ENCODE measurements around the gene DMRT3. TPM values are rescaled to one million over a fixed set of nuclear protein-coding genes. Genes with fewer than 3 reads are reported as not detected.

DMRT3 gene
- total RNA-seq, 1 donor from 2014 or later: 0.41 TPM

DNA sequence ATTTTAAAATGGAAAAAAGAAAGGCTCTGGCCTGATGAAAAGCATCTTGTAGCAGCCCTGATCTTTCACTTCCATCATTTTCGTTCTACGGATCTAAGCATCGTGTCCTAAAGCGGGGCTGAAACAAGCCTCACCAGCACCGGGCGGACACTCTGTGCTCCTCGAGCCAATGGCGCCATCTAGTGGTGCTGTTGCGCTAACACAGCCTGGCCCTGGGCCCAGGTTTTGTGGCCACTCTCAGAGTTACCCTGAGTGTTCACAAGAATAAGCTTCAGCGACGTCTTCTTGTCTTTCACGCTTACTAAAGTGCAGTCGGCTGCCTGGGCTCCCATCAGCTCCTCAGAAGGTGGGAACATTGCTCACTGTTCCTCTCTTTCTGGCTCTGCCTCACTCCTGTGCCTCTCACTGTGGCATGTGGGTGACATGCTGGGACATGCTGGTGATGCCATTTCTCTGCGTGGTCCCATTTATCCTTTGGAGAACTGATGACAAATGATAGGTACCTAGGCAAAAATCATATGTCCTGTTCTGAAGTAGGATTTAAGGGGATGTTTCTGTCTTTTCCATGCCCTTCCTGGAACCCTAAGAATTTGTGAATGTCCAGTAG lies 32.7 kb downstream of the DMRT3 start:
- Mint-ChIP-seq H3K4me1 (no peaks in the 10 kb centered on the region), H3K27ac (no peak overlapping the region), H3K4me3 (no peak overlapping the region), H3K36me3 (no peaks in the 10 kb centered on the region), H3K27me3 (ENCODE audit: insufficient read depth, low read depth) (peaks cover 9% of the 10 kb centered on the region), H3K9me3 (no peaks in the 10 kb centered on the region)
- no peaks in the 10 kb centered on the region for H3K4me1 ChIP-seq
- TF ChIP-seq, protein P1, sequence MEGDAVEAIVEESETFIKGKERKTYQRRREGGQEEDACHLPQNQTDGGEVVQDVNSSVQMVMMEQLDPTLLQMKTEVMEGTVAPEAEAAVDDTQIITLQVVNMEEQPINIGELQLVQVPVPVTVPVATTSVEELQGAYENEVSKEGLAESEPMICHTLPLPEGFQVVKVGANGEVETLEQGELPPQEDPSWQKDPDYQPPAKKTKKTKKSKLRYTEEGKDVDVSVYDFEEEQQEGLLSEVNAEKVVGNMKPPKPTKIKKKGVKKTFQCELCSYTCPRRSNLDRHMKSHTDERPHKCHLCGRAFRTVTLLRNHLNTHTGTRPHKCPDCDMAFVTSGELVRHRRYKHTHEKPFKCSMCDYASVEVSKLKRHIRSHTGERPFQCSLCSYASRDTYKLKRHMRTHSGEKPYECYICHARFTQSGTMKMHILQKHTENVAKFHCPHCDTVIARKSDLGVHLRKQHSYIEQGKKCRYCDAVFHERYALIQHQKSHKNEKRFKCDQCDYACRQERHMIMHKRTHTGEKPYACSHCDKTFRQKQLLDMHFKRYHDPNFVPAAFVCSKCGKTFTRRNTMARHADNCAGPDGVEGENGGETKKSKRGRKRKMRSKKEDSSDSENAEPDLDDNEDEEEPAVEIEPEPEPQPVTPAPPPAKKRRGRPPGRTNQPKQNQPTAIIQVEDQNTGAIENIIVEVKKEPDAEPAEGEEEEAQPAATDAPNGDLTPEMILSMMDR (IDR thresholded peaks at IDR 0.05): peak; percentile 92
- TF ChIP-seq EZH2phosphoT487 (IDR thresholded peaks at IDR 0.05) (no peak), EZH2 (IDR thresholded peaks at IDR 0.05) (no peak)
- no peak overlapping the region for H3K4me2 ChIP-seq
- no peaks in the 10 kb centered on the region for H3K36me3 ChIP-seq
- no peak overlapping the region for H3K27ac ChIP-seq
- no peak overlapping the region for H3K9ac ChIP-seq
- H2AFZ ChIP-seq (replicated peaks): no peak overlapping the region
- H4K20me1 ChIP-seq (ENCODE audit: low read depth): no peaks in the 10 kb centered on the region
- no peaks in the 10 kb centered on the region for H3K9me3 ChIP-seq (ENCODE audit: low read depth)
- H3K4me3 ChIP-seq: no peak overlapping the region
- H3F3A ChIP-seq (ENCODE audit: low read depth): no peaks in the 10 kb centered on the region
- DNase-seq (ENCODE audit: low spot score): peak; percentile 82
- H3K27me3 ChIP-seq: peaks cover 24% of the 10 kb centered on the region
- no peaks in the 10 kb centered on the region for H3K79me2 ChIP-seq (ENCODE audit: low read depth)

DNA sequence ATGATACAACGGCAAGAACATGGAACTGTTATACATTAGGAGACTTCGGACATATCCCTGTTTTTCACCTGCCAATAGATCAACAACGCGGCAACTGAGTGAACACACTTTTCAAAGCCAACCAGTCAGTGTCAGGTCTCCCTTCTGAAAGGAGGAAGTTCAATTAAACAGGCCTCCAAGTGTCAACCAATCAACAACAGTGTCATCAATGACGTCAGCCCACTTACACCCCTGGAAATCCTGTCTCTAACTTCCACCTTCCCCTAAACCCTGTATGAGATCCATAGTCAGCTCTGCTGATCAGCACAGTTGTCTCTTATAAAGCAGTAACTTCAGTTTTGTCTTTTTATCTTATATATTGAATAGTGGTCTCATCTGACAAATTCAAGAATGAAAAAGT lies 36.6 kb downstream of the DMRT3 start:
- Histone ChIP-seq H3F3A (ENCODE audit: low read depth) (no peaks in the 10 kb centered on the region), H3K4me3 (no peak overlapping the region), H3K27ac (no peak overlapping the region), H3K27me3 (peaks cover 10% of the 10 kb centered on the region), H3K9me3 (ENCODE audit: low read depth) (no peaks in the 10 kb centered on the region), H3K9ac (no peak overlapping the region), H3K36me3 (no peaks in the 10 kb centered on the region), H3K4me2 (no peak overlapping the region), H2AFZ (replicated peaks) (no peak overlapping the region), H4K20me1 (ENCODE audit: low read depth) (no peaks in the 10 kb centered on the region), H3K4me1 (no peaks in the 10 kb centered on the region), H3K79me2 (ENCODE audit: low read depth) (no peaks in the 10 kb centered on the region)
- Mint-ChIP-seq H3K4me1 (no peaks in the 10 kb centered on the region), H3K27me3 (ENCODE audit: insufficient read depth, low read depth) (peaks cover 10% of the 10 kb centered on the region), H3K4me3 (no peak overlapping the region), H3K27ac (no peak overlapping the region), H3K36me3 (no peaks in the 10 kb centered on the region), H3K9me3 (no peaks in the 10 kb centered on the region)
- TF ChIP-seq EZH2phosphoT487 (IDR thresholded peaks at IDR 0.05) (no peak), EZH2 (IDR thresholded peaks at IDR 0.05) (no peak)
- TF ChIP-seq, protein P1 (IDR thresholded peaks at IDR 0.05): no peak
- no peak for DNase-seq (ENCODE audit: low spot score)

GRCh38 chr9:1014225-1014624 lies 37.8 kb downstream of the DMRT3 start:
- Mint-ChIP-seq H3K27ac (no peak overlapping the region), H3K27me3 (ENCODE audit: insufficient read depth, low read depth) (peaks cover 4% of the 10 kb centered on the region), H3K4me1 (no peaks in the 10 kb centered on the region), H3K9me3 (no peaks in the 10 kb centered on the region), H3K36me3 (no peaks in the 10 kb centered on the region), H3K4me3 (no peak overlapping the region)
- H4K20me1 ChIP-seq (ENCODE audit: low read depth): no peaks in the 10 kb centered on the region
- no peak overlapping the region for H3K4me2 ChIP-seq
- H2AFZ ChIP-seq (replicated peaks): no peak overlapping the region
- no peak overlapping the region for H3K4me3 ChIP-seq
- H3F3A ChIP-seq (ENCODE audit: low read depth): no peaks in the 10 kb centered on the region
- TF ChIP-seq, protein P1 (IDR thresholded peaks at IDR 0.05): no peak
- no peak for TF ChIP-seq EZH2 (IDR thresholded peaks at IDR 0.05)
- no peak for TF ChIP-seq EZH2phosphoT487 (IDR thresholded peaks at IDR 0.05)
- no peaks in the 10 kb centered on the region for H3K4me1 ChIP-seq
- H3K27ac ChIP-seq: no peak overlapping the region
- H3K27me3 ChIP-seq: no peaks in the 10 kb centered on the region
- no peaks in the 10 kb centered on the region for H3K36me3 ChIP-seq
- no peak overlapping the region for H3K9ac ChIP-seq
- H3K79me2 ChIP-seq (ENCODE audit: low read depth): no peaks in the 10 kb centered on the region
- no peak for DNase-seq (ENCODE audit: low spot score)
- H3K9me3 ChIP-seq (ENCODE audit: low read depth): no peaks in the 10 kb centered on the region
